Trophoblast cell (in vitro differentiated cells and primary cell): ENCODE measurements around the gene AKNA.
"Not testable (repeated sequence)": the region's sequence is repeated elsewhere in the genome, so short reads cannot be mapped to it uniquely, and the experiment has no call there.

Experiments used
- DNase-seq, 2 donors: peaks; one replicate each; pipeline ENCODE4 v3.0.0-alpha.2; 2016
- H2AFZ ChIP-seq: 2 replicates; pipeline ENCODE4 v1.6.1; 2013; ENCODE audit warnings: low read length, moderate library complexity, mild to moderate bottlenecking; ENCODE audit not compliant: insufficient read depth, poor library complexity
- H2AK5ac ChIP-seq: 2 replicates; pipeline ENCODE4 v1.6.1; 2013; ENCODE audit warnings: mild to moderate bottlenecking, low read length
- H2BK120ac ChIP-seq: 2 replicates; pipeline ENCODE4 v1.6.1; 2013; ENCODE audit warnings: low read length, mild to moderate bottlenecking, moderate library complexity; ENCODE audit not compliant: insufficient read depth, poor library complexity
- H2BK12ac ChIP-seq: 2 replicates; pipeline ENCODE4 v1.6.1; 2013; ENCODE audit warnings: mild to moderate bottlenecking, low read length, moderate library complexity
- H2BK5ac ChIP-seq: 2 replicates; pipeline ENCODE4 v1.6.1; 2013; ENCODE audit warnings: low read length, low read depth, moderate library complexity, mild to moderate bottlenecking; ENCODE audit not compliant: poor library complexity
- H3K14ac ChIP-seq: 2 replicates; pipeline ENCODE4 v1.6.1; 2013; ENCODE audit warnings: mild to moderate bottlenecking, low read length
- H3K18ac ChIP-seq: 2 replicates; pipeline ENCODE4 v1.6.1; 2013; ENCODE audit warnings: mild to moderate bottlenecking, low read length
- H3K23ac ChIP-seq: 2 replicates; pipeline ENCODE4 v1.6.1; 2013; ENCODE audit warnings: low read length
- H3K27ac ChIP-seq: 2 replicates; pipeline ENCODE4 v1.5.1; 2013; ENCODE audit warnings: low read depth, mild to moderate bottlenecking, inconsistent platforms, low read length, moderate library complexity
- H3K27me3 ChIP-seq: 2 replicates; pipeline ENCODE4 v1.6.1; 2013; ENCODE audit warnings: inconsistent platforms, mild to moderate bottlenecking, low read length, moderate library complexity; ENCODE audit not compliant: insufficient read depth
- H3K36me3 ChIP-seq, 2 experiments: 1 replicate in 1 of 2; 2 replicates in 1 of 2; pipeline ENCODE4 v1.6.1; 2013; ENCODE audit warnings: low read length in 2 of 2, mild to moderate bottlenecking in 2 of 2, moderate library complexity in 1 of 2; ENCODE audit not compliant: insufficient read depth in 2 of 2, control insufficient read depth in 1 of 2
- H3K4ac ChIP-seq: 2 replicates; pipeline ENCODE4 v1.6.1; 2013; ENCODE audit warnings: low read depth, mild to moderate bottlenecking, low read length, moderate library complexity
- H3K4me1 ChIP-seq, 2 experiments: 1 replicate in 1 of 2; 2 replicates in 1 of 2; pipeline ENCODE4 v1.6.1; 2013; ENCODE audit warnings: low read length in 2 of 2, mild to moderate bottlenecking in 2 of 2, moderate library complexity in 1 of 2; ENCODE audit not compliant: insufficient read depth in 2 of 2, control insufficient read depth in 1 of 2
- H3K4me2 ChIP-seq: 2 replicates; pipeline ENCODE4 v1.6.1; 2013; ENCODE audit warnings: inconsistent platforms, mild to moderate bottlenecking, low read length, moderate library complexity
- H3K4me3 ChIP-seq: 2 replicates; pipeline ENCODE4 v1.5.1; 2013; ENCODE audit warnings: mild to moderate bottlenecking, low read depth, low read length, inconsistent platforms
- H3K79me1 ChIP-seq: one replicate; pipeline ENCODE4 v1.6.1; 2013; ENCODE audit warnings: low read length
- H3K79me2 ChIP-seq: 2 replicates; pipeline ENCODE4 v1.6.1; 2013; ENCODE audit warnings: low read length, mild to moderate bottlenecking; ENCODE audit not compliant: control insufficient read depth, insufficient read depth, poor library complexity
- H3K9ac ChIP-seq: 2 replicates; pipeline ENCODE4 v1.6.1; 2013; ENCODE audit warnings: mild to moderate bottlenecking, low read length
- H3K9me3 ChIP-seq: 2 replicates; pipeline ENCODE4 v1.6.1; 2013; ENCODE audit warnings: low read depth, mild to moderate bottlenecking, control low read depth, inconsistent platforms, low read length; ENCODE audit not compliant: insufficient read depth
- H4K12ac ChIP-seq: 2 replicates; pipeline ENCODE4 v1.6.1; 2013; ENCODE audit warnings: low read depth, mild to moderate bottlenecking, low read length, moderate library complexity
- H4K8ac ChIP-seq: 2 replicates; pipeline ENCODE4 v1.6.1; 2013; ENCODE audit warnings: low read depth, mild to moderate bottlenecking, low read length, moderate library complexity
- H4K91ac ChIP-seq: one replicate; pipeline ENCODE4 v1.6.1; 2013; ENCODE audit warnings: low read depth, mild to moderate bottlenecking, low read length, moderate library complexity
- WGBS: extraction: QIAGEN DNeasy Blood & Tissue Kit; methylation state at CpG from one replicate; pipeline ENCODE4 v1.1.7; 2013; ENCODE audit warnings: missing lambda C conversion rate; ENCODE audit not compliant: insufficient read length, insufficient coverage; ENCODE audit errors: extremely low coverage; 5-methylcytosine and 5-hydroxymethylcytosine counted together

Gene AKNA

GRCh38 chr9:114324492-114324891 lies 63.3 kb downstream of the AKNA start:
- H2BK12ac ChIP-seq = no peak overlapping the region
- no peak overlapping the region for H4K8ac ChIP-seq
- H3K14ac ChIP-seq = no peak overlapping the region
- no peak overlapping the region for H3K4me2 ChIP-seq
- no peak overlapping the region for H4K91ac ChIP-seq
- H3K4me1 ChIP-seq = no peaks in the 10 kb centered on the region
- H3K4ac ChIP-seq = no peak overlapping the region
- H3K23ac ChIP-seq = no peak overlapping the region
- H3K79me1 ChIP-seq = no peaks in the 10 kb centered on the region
- H4K12ac ChIP-seq = no peak overlapping the region
- H2BK120ac ChIP-seq = no peak overlapping the region
- H3K36me3 ChIP-seq = no peaks in the 10 kb centered on the region
- DNase-seq = no peak
- H3K18ac ChIP-seq = no peak overlapping the region
- H3K27me3 ChIP-seq = no peaks in the 10 kb centered on the region
- no peak overlapping the region for H2AK5ac ChIP-seq
- no peak overlapping the region for H2AFZ ChIP-seq
- WGBS = no CpG with 5 or more reads among the region's 8 CpGs
- no peak overlapping the region for H3K27ac ChIP-seq
- H3K9me3 ChIP-seq = no peaks in the 10 kb centered on the region
- H3K4me3 ChIP-seq = no peak overlapping the region
- no peak overlapping the region for H2BK5ac ChIP-seq
- no peak overlapping the region for H3K9ac ChIP-seq
- no peaks in the 10 kb centered on the region for H3K79me2 ChIP-seq

DNA sequence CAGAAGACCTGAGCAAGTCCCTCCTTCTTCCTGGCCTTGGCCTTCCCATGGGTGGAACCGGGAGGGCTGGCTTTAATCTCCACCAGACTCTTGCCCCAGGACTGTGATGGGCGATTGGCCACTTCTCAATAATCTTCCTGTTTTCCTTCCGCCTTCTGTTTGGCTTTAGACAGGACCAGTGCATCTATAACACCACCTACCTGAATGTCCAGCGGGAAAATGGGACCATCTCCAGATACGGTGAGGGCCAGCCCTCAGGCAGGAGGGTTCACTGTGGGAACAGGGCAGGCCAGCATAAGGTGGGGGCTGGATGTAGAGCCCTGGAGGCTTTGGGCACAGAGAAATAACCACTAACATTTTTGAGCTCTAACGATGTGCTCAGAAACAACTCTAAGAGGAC lies 63.9 kb downstream of the AKNA start:
- H2AFZ ChIP-seq, H3K4me2 ChIP-seq, H3K27ac ChIP-seq, H3K9ac ChIP-seq, H3K23ac ChIP-seq, H3K4ac ChIP-seq, H3K14ac ChIP-seq, DNase-seq, H3K27me3 ChIP-seq, H3K36me3 ChIP-seq, H2AK5ac ChIP-seq, H3K18ac ChIP-seq, H4K12ac ChIP-seq, H2BK5ac ChIP-seq, H3K9me3 ChIP-seq, H4K91ac ChIP-seq, H3K4me3 ChIP-seq, H3K79me2 ChIP-seq, H3K4me1 ChIP-seq, H2BK12ac ChIP-seq, H4K8ac ChIP-seq, H3K79me1 ChIP-seq: not testable (repeated sequence)
- WGBS = no CpG with 5 or more reads among the region's 6 CpGs
- peak overlapping the region; percentile 49 for H2BK120ac ChIP-seq

DNA sequence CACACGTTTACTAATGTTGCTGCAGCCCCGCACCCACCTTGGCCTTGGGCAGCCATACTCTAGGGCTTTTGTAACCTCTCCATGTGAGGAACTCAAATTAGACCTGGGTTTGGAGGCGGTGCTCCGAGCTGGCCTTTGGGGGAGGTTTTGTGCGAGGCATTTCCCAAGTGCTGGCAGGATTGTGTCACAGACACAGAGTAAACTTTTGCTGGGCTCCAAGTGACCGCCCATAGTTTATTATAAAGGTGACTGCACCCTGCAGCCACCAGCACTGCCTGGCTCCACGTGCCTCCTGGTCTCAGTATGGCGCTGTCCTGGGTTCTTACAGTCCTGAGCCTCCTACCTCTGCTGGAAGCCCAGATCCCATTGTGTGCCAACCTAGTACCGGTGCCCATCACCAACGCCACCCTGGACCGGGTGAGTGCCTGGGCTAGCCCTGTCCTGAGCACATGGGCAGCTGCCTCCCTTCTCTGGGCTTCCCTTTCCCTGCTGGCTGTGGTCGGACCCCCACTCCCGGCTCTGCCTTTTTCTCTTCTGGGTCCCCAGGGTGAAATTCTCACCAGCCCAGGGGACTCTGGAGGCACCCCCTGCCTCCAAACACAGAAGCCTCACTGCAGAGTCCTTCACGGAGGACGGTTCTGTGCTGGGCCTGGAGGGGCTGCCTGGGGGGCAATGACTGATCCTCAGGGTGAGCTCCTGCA lies 64.8 kb downstream of the AKNA start, which contains the start of gene ORM1:
TSS of gene ORM1 (plus strand) at position 268 of the 701 bp plus-strand sequence. CDS start at position 304, 36 bp downstream.
- not testable (repeated sequence) for H3K4me3 ChIP-seq

GRCh38 chr9:114322160-114322818 lies 65.5 kb downstream of the AKNA start:
- not testable (repeated sequence) for H3K4me1 ChIP-seq, H3K9ac ChIP-seq, H2BK12ac ChIP-seq, H4K8ac ChIP-seq, H3K4ac ChIP-seq, H4K91ac ChIP-seq, H3K4me3 ChIP-seq, H3K4me2 ChIP-seq, H3K27ac ChIP-seq, DNase-seq, H3K36me3 ChIP-seq, H3K79me2 ChIP-seq, H4K12ac ChIP-seq, H3K14ac ChIP-seq, H2BK5ac ChIP-seq, H3K9me3 ChIP-seq, H3K79me1 ChIP-seq, H3K27me3 ChIP-seq, H3K23ac ChIP-seq, H2AK5ac ChIP-seq, H2BK120ac ChIP-seq, H3K18ac ChIP-seq, H2AFZ ChIP-seq
- no CpG with 5 or more reads among the region's 12 CpGs for WGBS

More for the DNA sequence above, 64.8 kb downstream of the AKNA start, which contains the start of gene ORM1:
- H3K18ac ChIP-seq, H3K27me3 ChIP-seq, H4K8ac ChIP-seq, H3K14ac ChIP-seq, H3K79me2 ChIP-seq, H2BK5ac ChIP-seq, H3K79me1 ChIP-seq, H4K91ac ChIP-seq, H4K12ac ChIP-seq, DNase-seq, H2AK5ac ChIP-seq, H3K23ac ChIP-seq, H3K4me2 ChIP-seq, H3K9ac ChIP-seq, H2BK12ac ChIP-seq, H3K4me1 ChIP-seq, H2AFZ ChIP-seq, H3K4ac ChIP-seq, H3K9me3 ChIP-seq, H3K27ac ChIP-seq, H3K36me3 ChIP-seq: not testable (repeated sequence)
- WGBS = no CpG with 5 or more reads among the region's 15 CpGs
- H2BK120ac ChIP-seq = peak within 1 kb of the TSS; percentile 49
